Stimulated activated CD4-positive, alpha-beta T cell treated with anti-CD3 and anti-CD28 coated beads, Interleukin-1b, Interleukin-23, amount 100 ng/mL, for 48 hours (primary cell): Measurements from ENCODE around the gene IFTAP.

Experiments
- DNase-seq: peaks from one replicate; pipeline ENCODE4 v3.0.0-alpha.2; 2020

The IFTAP gene

GRCh38 chr11:36600180-36600579 lies 5.9 kb downstream of the IFTAP start:
- DNase-seq = no peak

DNA sequence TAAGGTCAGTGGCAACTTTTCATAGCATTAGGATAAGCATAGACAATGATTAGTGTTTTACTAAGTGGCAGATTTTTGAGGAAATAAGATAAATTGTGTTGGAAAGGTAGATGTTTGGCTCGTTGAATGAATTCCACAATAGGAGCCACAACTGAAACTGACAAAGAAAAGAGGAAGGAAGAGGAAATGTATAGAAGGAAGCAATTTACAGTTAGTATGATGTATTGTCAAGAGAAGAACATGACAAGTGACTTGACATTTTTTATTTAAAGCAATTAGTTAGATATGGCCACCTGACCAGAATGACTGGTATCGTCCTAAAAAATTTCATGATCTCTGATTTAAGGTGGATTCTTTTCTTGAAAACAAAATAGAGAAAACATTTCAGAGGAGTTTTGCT lies 6.9 kb downstream of the IFTAP start:
- DNase-seq = no peak

- no peak for DNase-seq
Observed at GRCh38 chr11:36602135-36602534, 7.8 kb downstream of the IFTAP start.

DNA sequence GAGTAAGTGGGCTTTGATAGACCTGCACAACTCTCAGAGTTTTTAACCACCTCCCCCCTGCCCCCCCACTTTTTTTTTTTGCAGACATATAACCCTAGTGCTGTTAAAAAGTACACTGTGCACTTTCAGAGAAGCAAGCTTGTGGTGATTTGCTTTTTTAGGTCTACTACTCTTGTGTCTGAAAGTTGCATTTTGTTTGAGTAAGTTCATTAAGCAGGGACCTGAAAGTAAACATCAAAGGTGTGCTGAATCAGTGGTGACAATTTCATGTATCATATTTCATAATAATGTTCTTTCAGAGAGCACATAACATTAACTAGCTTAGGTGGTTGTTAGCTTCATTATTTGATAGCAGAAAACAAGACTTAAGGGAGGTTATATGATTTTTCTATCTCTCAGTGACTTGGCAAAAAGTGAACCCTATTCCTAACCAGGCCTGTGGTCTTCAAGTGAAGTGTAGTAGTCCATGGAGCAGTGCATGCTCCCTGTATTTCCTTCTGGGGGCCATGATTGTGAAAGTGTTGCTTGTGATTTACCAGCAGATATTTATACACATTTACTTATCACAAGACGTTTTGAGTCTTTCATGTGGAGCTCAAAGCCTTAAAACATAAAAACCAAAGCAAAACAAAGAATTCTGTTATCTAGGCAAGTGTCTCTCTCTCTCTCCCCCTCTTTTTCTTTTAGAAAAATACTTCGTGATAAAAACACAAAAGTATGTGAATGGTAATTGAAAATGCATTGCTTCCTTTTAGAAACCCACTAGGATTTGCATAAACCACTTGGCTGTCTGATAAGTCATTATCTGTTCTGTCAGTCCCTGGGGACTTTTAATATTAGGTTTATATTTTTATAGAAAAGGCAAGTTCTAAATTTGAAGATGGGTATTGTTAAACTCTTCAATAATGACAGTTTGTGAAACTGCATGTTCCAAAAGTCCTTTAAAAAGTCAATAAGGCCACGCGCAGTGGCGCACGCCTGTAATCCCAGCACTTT lies 11.2 kb downstream of the IFTAP start:
- DNase-seq = no peak

GRCh38 chr11:36608491-36609199 lies 14.3 kb downstream of the IFTAP start:
- DNase-seq = no peak

DNA sequence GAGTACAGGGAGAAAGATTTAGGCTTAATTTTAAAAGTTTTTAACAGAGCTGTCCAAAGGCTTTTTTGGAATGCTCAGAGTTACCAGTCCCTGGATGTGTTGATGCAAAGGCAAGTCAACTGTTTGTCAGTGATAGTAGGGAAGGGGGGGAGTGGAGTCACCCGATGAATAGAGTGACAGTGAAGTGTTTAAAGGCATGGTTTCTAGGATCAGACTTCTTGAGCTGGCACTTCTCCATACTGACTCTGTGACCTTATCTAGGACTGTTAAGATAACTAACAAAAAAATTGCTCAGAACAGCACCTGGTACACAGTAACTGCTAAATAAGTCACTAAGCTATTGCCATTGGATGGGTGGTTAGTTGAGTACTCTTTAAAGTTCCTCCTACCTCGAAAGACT lies 15.1 kb downstream of the IFTAP start:
- DNase-seq = no peak

DNA sequence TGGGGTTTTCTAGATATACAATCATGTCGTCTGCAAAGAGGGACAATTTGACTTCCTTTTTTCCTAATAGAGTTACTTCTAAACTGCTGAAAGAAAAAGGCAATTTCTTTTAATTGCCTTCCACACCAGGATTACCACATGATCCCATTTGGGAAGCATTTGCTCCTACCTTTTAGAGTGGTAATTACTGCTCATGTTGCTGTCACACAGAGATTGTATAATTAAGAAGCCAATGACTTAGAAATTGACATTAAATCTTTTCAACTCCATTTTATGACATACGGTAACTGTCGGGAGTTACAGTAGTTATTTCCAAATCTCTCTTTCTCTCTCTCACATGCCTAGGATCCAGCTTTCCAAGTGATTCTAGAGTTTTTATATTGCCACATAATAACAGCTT lies 21.5 kb downstream of the IFTAP start:
- no peak for DNase-seq

- no peak for DNase-seq
Observed at GRCh38 chr11:36617543-36618362, 23.5 kb downstream of the IFTAP start.

GRCh38 chr11:36618363-36619047 lies 24.2 kb downstream of the IFTAP start:
- no peak for DNase-seq

DNA sequence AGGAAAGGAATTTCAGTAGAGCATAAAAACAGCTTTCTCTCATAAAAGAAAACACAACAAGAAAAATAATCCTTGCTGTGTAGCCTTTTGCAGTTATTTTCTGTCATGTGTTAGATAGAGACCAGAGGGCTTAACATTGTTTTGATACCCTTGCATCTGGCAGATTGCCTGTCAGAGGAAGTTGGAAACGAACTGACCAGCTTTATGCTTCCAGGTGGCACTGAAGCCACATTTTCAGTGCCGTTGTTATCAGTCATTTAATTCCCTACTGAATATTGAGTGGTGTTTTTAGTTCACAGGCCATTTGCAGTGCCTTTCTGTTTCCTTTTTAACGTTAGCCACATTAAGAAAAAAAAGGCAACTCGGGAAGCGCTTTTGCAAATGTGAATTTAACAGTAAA lies 25.2 kb downstream of the IFTAP start:
- DNase-seq = no peak

DNA sequence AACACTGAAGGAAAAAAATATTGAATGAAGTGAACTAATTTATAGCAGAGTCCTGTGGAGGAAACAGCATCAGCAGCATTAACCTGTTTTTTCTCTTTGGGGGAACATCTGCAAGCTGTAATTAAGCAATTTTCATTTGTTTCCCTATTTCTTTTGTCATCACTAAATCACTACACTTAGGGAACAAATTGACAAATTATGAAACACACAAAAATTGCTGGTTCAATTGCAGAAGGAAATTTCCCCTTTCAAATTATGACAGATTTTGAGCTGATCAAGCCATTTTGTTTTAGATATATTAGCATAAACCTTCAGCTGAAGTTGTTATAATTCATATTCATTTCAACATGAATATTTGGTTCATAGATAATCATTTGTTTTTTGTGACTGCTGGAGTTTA lies 25.9 kb downstream of the IFTAP start:
- no peak for DNase-seq

DNA sequence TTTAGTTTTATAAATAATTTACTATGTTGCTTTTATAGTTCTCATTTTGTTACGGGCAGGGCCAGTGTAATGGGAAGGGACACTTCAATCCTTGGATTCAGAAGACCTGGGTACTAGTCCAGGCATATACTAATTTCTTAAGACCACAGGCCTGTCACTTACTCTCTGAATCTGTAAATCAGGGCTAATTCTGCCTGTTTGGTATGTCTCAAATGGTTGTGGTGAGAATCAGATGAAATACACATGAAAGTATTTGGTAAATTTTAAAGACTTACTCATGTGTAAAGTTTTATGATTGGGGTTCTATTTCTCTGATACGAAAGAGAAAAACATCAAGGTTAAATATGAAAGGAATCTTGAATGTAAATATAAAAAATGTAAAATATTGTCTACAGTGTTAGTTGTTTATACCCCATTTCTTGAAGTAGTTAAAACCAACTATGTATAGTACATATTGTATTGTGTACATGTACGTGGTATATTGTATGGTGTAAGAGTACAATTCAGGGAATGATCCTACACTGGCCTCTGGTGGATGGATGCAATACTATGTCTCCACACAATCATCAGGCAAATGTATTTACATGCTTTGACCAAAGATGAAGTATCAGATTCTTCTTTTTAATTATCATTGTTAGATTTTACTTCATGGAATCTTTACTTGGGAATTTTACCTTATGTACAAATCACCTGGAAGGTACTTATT lies 28.3 kb downstream of the IFTAP start:
- DNase-seq = no peak

DNA sequence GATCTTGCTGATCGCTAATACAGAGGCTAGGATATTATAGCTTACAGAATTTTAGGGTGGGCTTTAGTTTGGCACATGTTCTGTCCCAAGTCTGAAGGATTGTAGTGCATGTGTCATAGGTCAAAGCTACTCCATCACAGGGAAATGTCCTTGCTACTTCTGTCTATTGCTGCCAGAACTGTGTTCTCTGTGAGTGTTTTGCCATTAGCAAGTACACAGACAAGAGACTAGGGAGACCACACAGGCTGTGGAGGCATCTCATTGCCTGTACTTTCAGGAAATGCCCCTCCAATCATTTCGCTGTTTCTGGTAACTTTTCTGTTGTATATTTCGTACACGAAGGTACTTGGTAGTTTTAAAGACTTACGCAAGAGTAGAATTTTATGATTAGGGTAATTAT lies 29.2 kb downstream of the IFTAP start:
- DNase-seq = no peak

- no peak for DNase-seq
Observed at GRCh38 chr11:36627006-36627405, 32.7 kb downstream of the IFTAP start.

DNA sequence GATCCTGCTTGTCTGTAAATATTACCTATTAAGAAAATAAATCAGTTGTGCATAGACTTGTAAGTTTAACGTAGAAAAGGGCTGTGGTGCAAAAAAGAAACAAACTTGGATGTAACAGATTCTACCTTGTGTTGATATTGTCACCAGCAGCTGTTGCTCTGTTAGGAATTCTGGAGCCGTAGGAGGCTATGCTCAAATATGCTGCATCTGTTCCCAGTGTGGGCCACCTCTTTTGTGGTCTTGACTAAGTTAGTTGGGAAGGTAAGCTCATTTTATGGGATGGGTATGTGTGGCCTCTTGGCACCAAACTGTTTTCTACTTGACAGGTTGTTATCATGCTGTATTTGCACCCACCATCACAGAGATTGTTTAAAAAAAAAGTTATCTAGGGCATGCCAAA lies 33.2 kb downstream of the IFTAP start:
- no peak for DNase-seq

DNA sequence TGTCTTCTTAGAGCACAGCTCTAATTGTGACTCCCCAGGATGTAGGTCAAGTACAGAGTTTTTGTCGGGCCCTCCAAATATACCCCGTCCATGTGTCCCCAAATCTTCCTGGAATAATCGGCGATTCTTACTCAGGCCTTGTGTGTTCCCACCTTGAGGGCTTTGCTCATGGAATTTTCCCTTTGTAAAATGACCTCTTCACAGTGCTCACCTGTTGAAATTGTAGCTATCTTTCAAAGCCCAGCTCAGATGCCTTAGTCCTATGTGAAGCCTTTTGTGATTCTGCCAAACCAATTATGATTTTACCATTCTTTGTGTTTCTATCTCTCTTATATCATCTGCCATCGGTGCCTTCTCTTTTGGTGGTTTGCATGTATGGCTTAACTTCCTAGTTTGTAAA lies 33.8 kb downstream of the IFTAP start:
- no peak for DNase-seq

DNA sequence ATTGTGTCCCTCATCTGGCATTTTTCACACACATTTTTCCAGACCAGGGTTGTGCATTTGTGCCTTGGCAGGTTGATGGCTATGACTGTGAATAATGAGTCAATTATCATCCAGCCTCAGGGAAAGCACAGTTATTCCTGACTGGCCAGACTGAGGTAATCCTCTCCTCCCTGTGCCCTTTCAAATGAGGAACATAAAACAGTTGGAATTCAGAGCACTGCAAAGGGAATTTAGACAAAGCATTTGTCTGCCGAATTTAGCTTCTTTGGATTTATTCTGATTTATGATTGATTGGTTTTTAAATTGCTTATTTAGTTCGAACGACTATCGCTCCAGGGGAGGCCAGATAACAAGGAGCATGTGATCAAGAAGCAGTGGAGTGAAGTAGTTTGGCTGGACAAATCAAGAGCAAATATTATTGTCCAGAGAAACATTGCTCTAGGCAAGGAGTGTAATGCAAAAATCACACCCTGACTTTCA lies 34.5 kb downstream of the IFTAP start:
- no peak for DNase-seq

GRCh38 chr11:36631774-36632173 lies 37.5 kb downstream of the IFTAP start:
- no peak for DNase-seq

- DNase-seq = no peak
Observed at GRCh38 chr11:36635066-36635862, 41.0 kb downstream of the IFTAP start.

DNA sequence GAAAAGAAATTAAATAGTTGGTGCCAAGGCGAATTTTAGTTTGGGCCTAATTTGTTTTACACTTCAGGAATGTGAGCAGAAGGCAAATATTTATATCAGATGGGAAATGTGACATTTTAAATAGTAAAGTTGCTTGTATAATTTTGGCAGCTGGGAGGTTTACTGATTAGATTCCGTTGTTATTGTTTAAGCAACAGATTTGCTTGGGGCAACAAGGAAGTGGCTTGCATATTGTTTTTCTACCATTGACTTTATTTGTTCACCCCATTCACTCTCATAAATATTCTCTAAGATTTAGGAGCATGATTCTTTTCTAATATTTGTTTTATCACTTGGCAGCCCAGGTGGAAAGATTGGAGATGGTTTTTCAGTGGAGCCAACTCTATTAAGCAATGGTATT lies 44.3 kb downstream of the IFTAP start:
- no peak for DNase-seq
